B cell (primary cell): ENCODE measurements around the gene DHX30. TPM values are rescaled to one million over a fixed set of nuclear protein-coding genes. Genes with fewer than 3 reads are reported as not detected.

Experiments
- ATAC-seq: fragments of 200-7000 bp; cut with Tn5 transposase; one replicate; pipeline ENCODE4 v1.10.0; 2021; ENCODE audit warnings: low read depth, mild to moderate bottlenecking, moderate number of reproducible peaks, moderate library complexity
- CTCF ChIA-PET: fragments of 350-600 bp; sonication (Branson Sonifier 250); formaldehyde crosslinking; loops from one replicate; lab custom pipeline; 2021; ENCODE audit warnings: antibody characterized with exemption, inconsistent platforms; lab: Charles Lee
- POLR2A ChIA-PET: fragments of 350-600 bp; sonication (Branson Sonifier 250); formaldehyde crosslinking; loops from one replicate; lab custom pipeline; 2021; ENCODE audit warnings: antibody characterized with exemption; lab: Charles Lee
- DNase-seq: peaks from one replicate; pipeline ENCODE4 v3.0.0; 2013
- H2AFZ ChIP-seq: 2 replicates; pipeline ENCODE4 v1.6.1; 2012; ENCODE audit warnings: mild to moderate bottlenecking, low read depth, low read length; ENCODE audit not compliant: insufficient read depth, poor library complexity, severe bottlenecking
- H3K27ac ChIP-seq, 2 donors: 1 replicate in 1 of 2; 2 replicates in 1 of 2; pipeline ENCODE4 v1.5.1; 2012 to 2013; ENCODE audit warnings: low read length in 2 of 2, mild to moderate bottlenecking in 2 of 2, moderate library complexity in 1 of 2
- H3K27me3 ChIP-seq, 4 experiments: fragments of 200-600 bp in 1 of 4; sonication (generic) in 1 of 4; replicated peaks in 1 of 4; 1 replicate in 2 of 4; 2 replicates in 2 of 4; pipeline versions ENCODE4 v1.6.1 to v1.7.0; 2013 to 2016; ENCODE audit warnings: low read length in 3 of 4, mild to moderate bottlenecking in 2 of 4, mixed read lengths in 1 of 4, moderate library complexity in 1 of 4; ENCODE audit not compliant: insufficient read depth in 4 of 4, control insufficient read depth in 3 of 4; ENCODE audit errors: control extremely low read depth in 1 of 4
- H3K36me3 ChIP-seq, 2 experiments: replicated peaks in 1 of 2; 1 replicate in 1 of 2; 2 replicates in 1 of 2; pipeline versions ENCODE4 v1.6.1 to v1.7.1; 2013; ENCODE audit warnings: low read length in 1 of 2; ENCODE audit not compliant: insufficient read depth in 2 of 2, control insufficient read depth in 1 of 2; ENCODE audit errors: control extremely low read depth in 1 of 2, extremely low read depth in 1 of 2
- H3K4me1 ChIP-seq, 2 donors: fragments of 200-600 bp in 1 of 2; sonication (generic) in 1 of 2; 1 replicate in 1 of 2; 2 replicates in 1 of 2; pipeline versions ENCODE4 v1.5.1 to v1.6.1; 2013 to 2017; ENCODE audit warnings: low read length in 2 of 2; ENCODE audit not compliant: control insufficient read depth in 2 of 2, insufficient read depth in 2 of 2
- H3K4me2 ChIP-seq: replicated peaks from 2 replicates; pipeline ENCODE3; 2012; ENCODE audit warnings: mild to moderate bottlenecking, low read depth, low read length; ENCODE audit not compliant: poor library complexity, severe bottlenecking
- H3K4me3 ChIP-seq, 5 experiments: fragments of 200-600 bp in 1 of 5; sonication (generic) in 1 of 5; 1 replicate in 3 of 5; 2 replicates in 2 of 5; pipeline versions ENCODE4 v1.5.1 to v1.7.0; 2011 to 2016; ENCODE audit warnings: low read length in 4 of 5, mild to moderate bottlenecking in 4 of 5, low read depth in 2 of 5, control low read depth in 1 of 5, moderate library complexity in 1 of 5; ENCODE audit not compliant: insufficient read depth in 1 of 5; ENCODE audit errors: control extremely low read depth in 1 of 5, extremely low read depth in 1 of 5
- H3K79me2 ChIP-seq: fragments of 200-600 bp; sonication (generic); one replicate; pipeline ENCODE4 v1.6.0; 2016; ENCODE audit warnings: low read length; ENCODE audit not compliant: control insufficient read depth, insufficient read depth
- H3K9ac ChIP-seq: fragments of 200-600 bp; sonication (generic); 2 replicates; pipeline ENCODE4 v1.6.1; 2017; ENCODE audit warnings: mild to moderate bottlenecking, low read length, moderate library complexity
- H3K9me3 ChIP-seq, 3 donors: one replicate each; pipeline versions ENCODE4 v1.6.1 to v1.7.1; 2013; ENCODE audit warnings: low read length in 2 of 3; ENCODE audit not compliant: control insufficient read depth in 2 of 3, insufficient read depth in 1 of 3; ENCODE audit errors: control extremely low read depth in 1 of 3
- H4K20me1 ChIP-seq: 2 replicates; pipeline ENCODE4 v1.6.0; 2012; ENCODE audit warnings: mild to moderate bottlenecking, low read length; ENCODE audit not compliant: insufficient read depth, control insufficient read depth, poor library complexity, severe bottlenecking
- H3K27ac Mint-ChIP-seq: one replicate; pipeline ENCODE4 v1.8.0; 2021; ENCODE audit warnings: mixed read lengths
- H3K27me3 Mint-ChIP-seq: one replicate; pipeline ENCODE4 v1.8.0; 2021; ENCODE audit warnings: mixed read lengths
- H3K4me1 Mint-ChIP-seq: one replicate; pipeline ENCODE4 v1.8.0; 2021; ENCODE audit warnings: mixed read lengths
- H3K4me3 Mint-ChIP-seq: one replicate; pipeline ENCODE4 v1.8.0; 2021; ENCODE audit warnings: mixed read lengths
- H3K9me3 Mint-ChIP-seq: one replicate; pipeline ENCODE4 v1.8.0; 2022; ENCODE audit warnings: mixed read lengths; ENCODE audit not compliant: insufficient read depth
- CTCF ChIP-seq: fragments of 200-600 bp; IDR thresholded peaks from one replicate; pipeline ENCODE4 v1.8.0; 2022; ENCODE audit warnings: antibody characterized with exemption, mild to moderate bottlenecking
- EZH2 ChIP-seq: IDR thresholded peaks from 2 replicates; pipeline ENCODE4 v1.6.1; 2012; ENCODE audit warnings: borderline replicate concordance, low read depth, mild to moderate bottlenecking, moderate library complexity, low read length; ENCODE audit not compliant: insufficient read depth, poor library complexity, severe bottlenecking
- WGBS: methylation state at CpG from one replicate; pipeline ENCODE4 v1.1.5; 2013; ENCODE audit warnings: missing lambda C conversion rate; ENCODE audit not compliant: insufficient coverage; 5-methylcytosine and 5-hydroxymethylcytosine counted together
- intact Hi-C: fragments of 100-400 bp; cut with micrococcal nuclease; formaldehyde crosslinking; loops from one replicate; pipeline ENCODE4 v1.10.0; 2022
- polyA plus RNA-seq: library from polyadenylated mRNA; depleted of rRNA; stranded (reverse); fragments of >200 nt; gene quantifications from 2 replicates; pipeline ENCODE4 v1.2.3, GENCODE V29; 2012
- total RNA-seq, 2 donors: library from RNA; stranded (reverse); fragments of 120-200 nt in 1 of 2; gene quantifications; 1 replicate in 1 of 2; 2 replicates in 1 of 2; pipeline versions ENCODE4 v1.2.3 to v1.2.4, GENCODE V29; 2013 to 2022

DHX30 gene
- total and polyA plus RNA-seq, 2 donors (not counting 1 experiment from before 2014, with no cell fraction given), result 77.0 to 81.8 TPM

DNA sequence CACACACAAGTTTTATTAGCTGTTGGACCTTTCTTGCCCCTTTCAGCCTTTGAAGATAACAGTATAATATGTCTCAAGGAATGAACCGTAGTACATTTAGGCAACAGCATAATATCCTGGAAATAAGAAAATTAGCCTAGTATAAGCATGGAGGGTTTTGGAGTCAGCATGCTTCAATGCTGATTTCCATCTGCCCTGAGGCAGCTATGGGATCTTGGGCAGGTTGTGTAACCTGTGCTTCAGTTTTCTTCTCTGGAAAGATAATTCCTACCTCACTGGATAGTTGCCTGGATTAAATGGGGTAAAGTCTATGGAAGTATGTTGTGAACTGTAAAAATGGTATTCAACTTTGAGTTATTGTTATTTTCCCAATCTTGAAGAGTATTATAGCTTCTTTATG, 1.6 kb downstream of the DHX30 start:
- DNase-seq, result no peak
- no CpG with 5 or more reads among the region's 1 CpG for WGBS
- Histone ChIP-seq H3K79me2 (peaks cover 41% of the 10 kb centered on the region), H4K20me1 (no peaks in the 10 kb centered on the region), H3K4me1 (peaks cover 8 to 13% of the 10 kb centered on the region in 2 donors), H2AFZ (no peak overlapping the region), H3K27ac (peak overlapping the region in 1 of 2 donors; percentile 36), H3K4me2 (no peak overlapping the region), H3K9me3 (no peaks in the 10 kb centered on the region), H3K9ac (no peak overlapping the region), H3K27me3 (no peaks in the 10 kb centered on the region), H3K36me3 (peaks cover 0 to 5% of the 10 kb centered on the region in 2 experiments), H3K4me3 (no peak overlapping the region)
- Mint-ChIP-seq H3K4me3 (peak overlapping the region; percentile 95), H3K27me3 (no peaks in the 10 kb centered on the region), H3K9me3 (no peaks in the 10 kb centered on the region), H3K27ac (peak overlapping the region; percentile 63), H3K4me1 (peaks cover 12% of the 10 kb centered on the region)
- no peak for ATAC-seq
- intact Hi-C loops, result loop anchor here (5.0 kb wide), 2 partner anchors 382 to 422 kb away; partner anchors contain the start of gene PTPN23
- CTCF ChIA-PET, result interaction anchor here (0.6 to 1.5 kb wide), 5 partner anchors 10 to 504 kb away, joined by 3 to 7 read pairs (median 3); no protein-coding TSS in a partner anchor
- POLR2A ChIA-PET, result no interaction called here
- no peak for TF ChIP-seq EZH2
- TF ChIP-seq CTCF, result no peak

GRCh38 chr3:47813551-47814177, 10.7 kb downstream of the DHX30 start:
- H2AFZ ChIP-seq, result no peak overlapping the region
- no peaks in the 10 kb centered on the region for H3K4me1 ChIP-seq
- no peaks in the 10 kb centered on the region for H3K9me3 Mint-ChIP-seq
- peaks cover 31% of the 10 kb centered on the region for H3K79me2 ChIP-seq
- H3K36me3 ChIP-seq, result peaks cover 5 to 40% of the 10 kb centered on the region in 2 experiments
- no peak overlapping the region for H3K4me2 ChIP-seq
- ATAC-seq (no peak), DNase-seq (no peak)
- intact Hi-C loops, result no loop called here
- no peaks in the 10 kb centered on the region for H4K20me1 ChIP-seq
- POLR2A ChIA-PET, result no interaction called here
- H3K4me3 Mint-ChIP-seq, result no peak overlapping the region
- H3K27me3 ChIP-seq, result no peaks in the 10 kb centered on the region
- H3K27me3 Mint-ChIP-seq, result no peaks in the 10 kb centered on the region
- H3K4me1 Mint-ChIP-seq, result peaks cover 2% of the 10 kb centered on the region
- H3K9me3 ChIP-seq, result no peaks in the 10 kb centered on the region
- H3K9ac ChIP-seq, result no peak overlapping the region
- H3K27ac Mint-ChIP-seq, result no peak overlapping the region
- no peak overlapping the region for H3K27ac ChIP-seq
- TF ChIP-seq EZH2, result no peak
- TF ChIP-seq CTCF, result no peak
- CTCF ChIA-PET, result interaction anchor here (0.6 to 4.5 kb wide), 4 partner anchors 9 to 292 kb away, joined by 3 to 32 read pairs (median 4); no protein-coding TSS in a partner anchor
- 86% methylated on average over 1 of the region's 8 CpGs for WGBS
- no peak overlapping the region for H3K4me3 ChIP-seq
